ENCODE measurements around the gene BRD9. TPM values are rescaled to one million over a fixed set of nuclear protein-coding genes. Genes with fewer than 3 reads are reported as not detected.

BRD9 gene
- total and polyA plus RNA-seq, 2 donors (not counting 3 experiments of a cell fraction or from before 2014, with no cell fraction given) = 17.6 to 67.6 TPM

GRCh38 chr5:860506-861150 is 32.0 kb downstream of the BRD9 start:
- BruUV-seq (replicated peaks) = no TSS peak
- TF ChIP-seq GATA2 (IDR thresholded peaks at IDR 0.05; ENCODE audit: insufficient read depth, insufficient read length, low read depth, low read length) (no peak), POLR2AphosphoS5 (IDR thresholded peaks at IDR 0.05; ENCODE audit: insufficient read depth, low read depth, low read length) (no peak), MAX (IDR thresholded peaks at IDR 0.05; ENCODE audit: insufficient read depth, insufficient read length) (no peak), POLR2A (IDR thresholded peaks at IDR 0.05; ENCODE audit: low read depth, low read length) (no peak), EZH2 (IDR thresholded peaks at IDR 0.05; ENCODE audit: borderline replicate concordance, low read depth, low read length, severe bottlenecking) (no peak), JUN (IDR thresholded peaks at IDR 0.05; ENCODE audit: borderline replicate concordance, insufficient read depth, insufficient read length, low read depth) (no peak), MYC (IDR thresholded peaks at IDR 0.05; ENCODE audit: low read depth, low read length) (no peak), FOS (IDR thresholded peaks at IDR 0.05; ENCODE audit: borderline replicate concordance, insufficient read depth, low read length) (no peak)
- TF ChIP-seq, protein P1, sequence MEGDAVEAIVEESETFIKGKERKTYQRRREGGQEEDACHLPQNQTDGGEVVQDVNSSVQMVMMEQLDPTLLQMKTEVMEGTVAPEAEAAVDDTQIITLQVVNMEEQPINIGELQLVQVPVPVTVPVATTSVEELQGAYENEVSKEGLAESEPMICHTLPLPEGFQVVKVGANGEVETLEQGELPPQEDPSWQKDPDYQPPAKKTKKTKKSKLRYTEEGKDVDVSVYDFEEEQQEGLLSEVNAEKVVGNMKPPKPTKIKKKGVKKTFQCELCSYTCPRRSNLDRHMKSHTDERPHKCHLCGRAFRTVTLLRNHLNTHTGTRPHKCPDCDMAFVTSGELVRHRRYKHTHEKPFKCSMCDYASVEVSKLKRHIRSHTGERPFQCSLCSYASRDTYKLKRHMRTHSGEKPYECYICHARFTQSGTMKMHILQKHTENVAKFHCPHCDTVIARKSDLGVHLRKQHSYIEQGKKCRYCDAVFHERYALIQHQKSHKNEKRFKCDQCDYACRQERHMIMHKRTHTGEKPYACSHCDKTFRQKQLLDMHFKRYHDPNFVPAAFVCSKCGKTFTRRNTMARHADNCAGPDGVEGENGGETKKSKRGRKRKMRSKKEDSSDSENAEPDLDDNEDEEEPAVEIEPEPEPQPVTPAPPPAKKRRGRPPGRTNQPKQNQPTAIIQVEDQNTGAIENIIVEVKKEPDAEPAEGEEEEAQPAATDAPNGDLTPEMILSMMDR (IDR thresholded peaks at IDR 0.05; ENCODE audit: extremely low read depth in 1 of 2, insufficient read depth in 1 of 2, low read depth in 1 of 2, low read length in 2 of 2) = no peak
- no peak overlapping the region for H2AFZ ChIP-seq (ENCODE audit: low read depth, low read length)
- no peaks in the 10 kb centered on the region for H3K9me1 ChIP-seq (replicated peaks; ENCODE audit: control insufficient read depth, extremely low read depth, insufficient read depth, low read length)
- H3K79me2 ChIP-seq (ENCODE audit: control insufficient read depth, insufficient read depth, low read length) = no peaks in the 10 kb centered on the region
- peaks cover 0 to 22% of the 10 kb centered on the region in 2 experiments for H3K36me3 ChIP-seq (ENCODE audit: control insufficient read depth in 2 of 2, extremely low read depth in 1 of 2, insufficient read depth in 2 of 2, low read length in 2 of 2)
- no peak for DNase-seq (ENCODE audit: low read depth, low spot score)
- H3K9me3 ChIP-seq (replicated peaks; ENCODE audit: control insufficient read depth, insufficient read depth, low read length) = no peaks in the 10 kb centered on the region
- ChIA-PET POLR2A (no interaction called here), CTCF (no interaction called here)
- H3K9ac ChIP-seq (replicated peaks; ENCODE audit: extremely low read depth, insufficient read depth, low read length) = no peak overlapping the region
- H3K4me3 ChIP-seq (replicated peaks in 1 of 3; ENCODE audit: insufficient read depth in 1 of 3, low read depth in 1 of 3, low read length in 3 of 3) = no peak overlapping the region
- no peak overlapping the region for H3K27ac ChIP-seq (ENCODE audit: insufficient read depth, low read depth, low read length)
- no peak for FAIRE-seq
- H3K4me1 ChIP-seq (ENCODE audit: control insufficient read depth, extremely low read depth, insufficient read depth, low read length) = no peaks in the 10 kb centered on the region
- H3K27me3 ChIP-seq (ENCODE audit: control insufficient read depth in 2 of 2, insufficient read depth in 2 of 2, low read length in 2 of 2) = no peaks in the 10 kb centered on the region
- dilution Hi-C loops (cut with MboI; ENCODE audit: extremely low pct_ligation_motif_present, low sequenced_read_pairs) = no loop called here
- no peak overlapping the region for H3K4me2 ChIP-seq (ENCODE audit: insufficient read depth, low read length)
- intact Hi-C loops (cut with micrococcal nuclease) = no loop called here
- H4K20me1 ChIP-seq (replicated peaks; ENCODE audit: control insufficient read depth, extremely low read depth, insufficient read depth, low read length) = no peaks in the 10 kb centered on the region

Measured in endothelial cell of umbilical vein (primary cell).